ENCODE measurements around the gene ADGRL1. TPM values are rescaled to one million over a fixed set of nuclear protein-coding genes. Genes with fewer than 3 reads are reported as not detected.

ADGRL1 gene
- total and polyA plus RNA-seq, 2 of the 8 experiments (the other 6 are each of a cell fraction or from before 2014, with no cell fraction given) = 95.6 to 112 TPM

- TF ChIP-seq SRF (IDR thresholded peaks at IDR 0.05; ENCODE audit: low read depth, low read length) = no peak
- TF ChIP-seq SP2 (IDR thresholded peaks at IDR 0.05; ENCODE audit: low read length) = no peak
- TF ChIP-seq NANOG (IDR thresholded peaks at IDR 0.05; ENCODE audit: insufficient read depth, low read depth, low read length, poor library complexity, severe bottlenecking) = no peak
- TF ChIP-seq NRF1 (IDR thresholded peaks at IDR 0.05; ENCODE audit: low read depth, low read length) = no peak
- TF ChIP-seq POU5F1 (IDR thresholded peaks at IDR 0.05; ENCODE audit: low read depth, low read length) = no peak
- TF ChIP-seq RFX5 (IDR thresholded peaks at IDR 0.05; ENCODE audit: borderline replicate concordance, low read depth, low read length) = no peak
- TF ChIP-seq EZH2 (IDR thresholded peaks at IDR 0.05; ENCODE audit: low read depth, low read length, severe bottlenecking) = no peak
- no peak for TF ChIP-seq CHD7 (IDR thresholded peaks at IDR 0.05; ENCODE audit: insufficient replicate concordance, low read length)
These were observed 59.2 kb downstream of the ADGRL1 start (continued) for GRCh38 chr19:14146789-14147216.
